Liver (tissue), 9 donors: ENCODE data around the gene CDK19. TPM values are rescaled to one million over a fixed set of nuclear protein-coding genes. Genes with fewer than 3 reads are reported as not detected.

Experiments used
- DNase-seq: peaks from one replicate; pipeline ENCODE4 v3.0.0-alpha.2; 2017; ENCODE audit warnings: low spot score
- H3K27ac ChIP-seq, 2 donors: one replicate each; pipeline ENCODE4 v1.7.0; 2013; ENCODE audit warnings: inconsistent platforms in 2 of 2, low read length in 2 of 2, control low read depth in 1 of 2, low read depth in 1 of 2, mild to moderate bottlenecking in 1 of 2
- H3K27me3 ChIP-seq, 4 donors: one replicate each; pipeline versions ENCODE4 v1.6.1 to v1.7.0; 2013; ENCODE audit warnings: low read length in 3 of 4, inconsistent platforms in 1 of 4, mild to moderate bottlenecking in 1 of 4, moderate library complexity in 1 of 4; ENCODE audit not compliant: control insufficient read depth in 4 of 4, insufficient read depth in 4 of 4
- H3K36me3 ChIP-seq, 4 donors: one replicate each; pipeline versions ENCODE4 v1.6.1 to v1.7.0; 2013; ENCODE audit warnings: low read length in 3 of 4, mild to moderate bottlenecking in 3 of 4, low read depth in 1 of 4, moderate library complexity in 1 of 4; ENCODE audit not compliant: control insufficient read depth in 4 of 4, insufficient read depth in 3 of 4
- H3K4me1 ChIP-seq, 4 donors: one replicate each; pipeline versions ENCODE4 v1.6.1 to v1.7.0; 2013; ENCODE audit warnings: low read length in 3 of 4, mild to moderate bottlenecking in 3 of 4, moderate library complexity in 1 of 4; ENCODE audit not compliant: control insufficient read depth in 4 of 4, insufficient read depth in 4 of 4
- H3K4me3 ChIP-seq, 3 donors: one replicate each; pipeline versions ENCODE4 v1.6.1 to v1.7.0; 2013; ENCODE audit warnings: low read length in 3 of 3, control low read depth in 1 of 3, low read depth in 1 of 3, mild to moderate bottlenecking in 1 of 3
- H3K9ac ChIP-seq, 2 donors: one replicate each; pipeline ENCODE4 v1.7.0; 2013; ENCODE audit warnings: low read length in 2 of 2, mild to moderate bottlenecking in 2 of 2, moderate library complexity in 2 of 2, control low read depth in 1 of 2, low read depth in 1 of 2
- H3K9me3 ChIP-seq, 4 donors: one replicate each; pipeline versions ENCODE4 v1.6.1 to v1.7.0; 2013; ENCODE audit warnings: low read length in 3 of 4; ENCODE audit not compliant: control insufficient read depth in 4 of 4
- EGR1 ChIP-seq, 2 donors: IDR thresholded peaks; 2 replicates each; pipeline ENCODE4 v1.6.1; 2016 to 2018; ENCODE audit warnings: antibody characterized with exemption in 2 of 2, low read depth in 2 of 2
- FOXA1 ChIP-seq: IDR thresholded peaks from 2 replicates; pipeline ENCODE4 v1.6.1; 2016; ENCODE audit warnings: antibody characterized with exemption
- GABPA ChIP-seq, 2 donors: IDR thresholded peaks in 1 of 2; conservative IDR thresholded peaks in 1 of 2; 2 replicates each; pipeline ENCODE4 v1.6.1; 2016; ENCODE audit warnings: antibody characterized with exemption in 2 of 2, mild to moderate bottlenecking in 1 of 2, moderate library complexity in 1 of 2
- HNF4A ChIP-seq, 2 donors: conservative IDR thresholded peaks; 2 replicates each; pipeline ENCODE4 v1.6.1; 2016; ENCODE audit warnings: antibody characterized with exemption in 2 of 2, mild to moderate bottlenecking in 2 of 2
- JUND ChIP-seq, 2 donors: IDR thresholded peaks; 2 replicates each; pipeline ENCODE4 v1.6.1; 2016; ENCODE audit warnings: antibody characterized with exemption in 2 of 2
- NR2F2 ChIP-seq: IDR thresholded peaks from 2 replicates; pipeline ENCODE4 v1.6.1; 2016; ENCODE audit warnings: antibody characterized with exemption
- RXRA ChIP-seq, 2 donors: IDR thresholded peaks; 2 replicates each; pipeline ENCODE4 v1.6.1; 2017 to 2018; ENCODE audit warnings: antibody characterized with exemption in 2 of 2, mild to moderate bottlenecking in 1 of 2
- SP1 ChIP-seq: IDR thresholded peaks from 2 replicates; pipeline ENCODE4 v1.6.1; 2018; ENCODE audit warnings: antibody characterized with exemption, mild to moderate bottlenecking
- TAF1 ChIP-seq: conservative IDR thresholded peaks from 2 replicates; pipeline ENCODE4 v1.6.1; 2016; ENCODE audit warnings: antibody characterized with exemption, mild to moderate bottlenecking
- YY1 ChIP-seq: IDR thresholded peaks from 2 replicates; pipeline ENCODE4 v1.6.1; 2016; ENCODE audit warnings: antibody characterized with exemption, mild to moderate bottlenecking
- ZBTB33 ChIP-seq: IDR thresholded peaks from 2 replicates; pipeline ENCODE4 v1.6.1; 2016; ENCODE audit warnings: antibody characterized with exemption
- WGBS: extraction: QIAGEN DNeasy Blood & Tissue Kit; methylation state at CpG from one replicate; pipeline ENCODE4 v1.1.7; 2013; 5-methylcytosine and 5-hydroxymethylcytosine counted together
- polyA plus RNA-seq, 2 donors: library from polyadenylated mRNA; stranded (reverse) in 1 of 2; unstranded in 1 of 2; fragments of 200-250 nt in 1 of 2; fragments of >200 nt in 1 of 2; fragmentation: Nextera tagmentation in 1 of 2; extraction: Ambion mirVana in 1 of 2; gene quantifications; one replicate each; pipeline versions ENCODE4 v1.2.1 to v1.2.3, GENCODE V29; 2013 to 2015
- total RNA-seq, 2 donors: library from RNA; depleted of rRNA; stranded (reverse); fragments of >200 nt; gene quantifications; one replicate each; pipeline ENCODE4 v1.2.3, GENCODE V29; 2014
- TF ChIP-seq, protein P1 (sequence below): fragments of 150-350 bp; IDR thresholded peaks from 2 replicates; pipeline ENCODE4 v1.5.1; 2017; ENCODE audit warnings: improper control_type of control experiment, low read depth, low read length; ENCODE audit not compliant: missing input control
- donor health status: healthy.
- donor health status: healthy.
- donor health status: healthy.
- donor health status: healthy.
- donor health status: healthy.

The CDK19 gene
- total and polyA plus RNA-seq, 4 donors: 1.8 to 7.6 (median 3.9) TPM

- 48% methylated on average over 2 of the region's 2 CpGs for whole genome bisulfite sequencing
- no peaks in the 10 kb centered on the region for H3K27me3 ChIP-seq
- no peak overlapping the region for H3K27ac ChIP-seq
- no peaks in the 10 kb centered on the region for H3K4me1 ChIP-seq
- no peak overlapping the region for H3K4me3 ChIP-seq
- H3K9me3 ChIP-seq: no peaks in the 10 kb centered on the region
- H3K36me3 ChIP-seq: no peaks in the 10 kb centered on the region
- TF ChIP-seq, protein P1, sequence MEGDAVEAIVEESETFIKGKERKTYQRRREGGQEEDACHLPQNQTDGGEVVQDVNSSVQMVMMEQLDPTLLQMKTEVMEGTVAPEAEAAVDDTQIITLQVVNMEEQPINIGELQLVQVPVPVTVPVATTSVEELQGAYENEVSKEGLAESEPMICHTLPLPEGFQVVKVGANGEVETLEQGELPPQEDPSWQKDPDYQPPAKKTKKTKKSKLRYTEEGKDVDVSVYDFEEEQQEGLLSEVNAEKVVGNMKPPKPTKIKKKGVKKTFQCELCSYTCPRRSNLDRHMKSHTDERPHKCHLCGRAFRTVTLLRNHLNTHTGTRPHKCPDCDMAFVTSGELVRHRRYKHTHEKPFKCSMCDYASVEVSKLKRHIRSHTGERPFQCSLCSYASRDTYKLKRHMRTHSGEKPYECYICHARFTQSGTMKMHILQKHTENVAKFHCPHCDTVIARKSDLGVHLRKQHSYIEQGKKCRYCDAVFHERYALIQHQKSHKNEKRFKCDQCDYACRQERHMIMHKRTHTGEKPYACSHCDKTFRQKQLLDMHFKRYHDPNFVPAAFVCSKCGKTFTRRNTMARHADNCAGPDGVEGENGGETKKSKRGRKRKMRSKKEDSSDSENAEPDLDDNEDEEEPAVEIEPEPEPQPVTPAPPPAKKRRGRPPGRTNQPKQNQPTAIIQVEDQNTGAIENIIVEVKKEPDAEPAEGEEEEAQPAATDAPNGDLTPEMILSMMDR: no peak
- TF ChIP-seq YY1: no peak
- H3K9ac ChIP-seq: no peak overlapping the region
- DNase-seq: no peak
Measured at GRCh38 chr6:110573537-110573936, 241.7 kb downstream of the CDK19 start.

- Histone ChIP-seq H3K27me3 (no peaks in the 10 kb centered on the region), H3K9ac (no peak overlapping the region), H3K36me3 (no peaks in the 10 kb centered on the region), H3K4me3 (no peak overlapping the region), H3K27ac (no peak overlapping the region), H3K9me3 (no peaks in the 10 kb centered on the region), H3K4me1 (no peaks in the 10 kb centered on the region)
- TF ChIP-seq, protein P1: no peak
- TF ChIP-seq TAF1: no peak
- TF ChIP-seq EGR1 (IDR thresholded peaks at IDR 0.05; ENCODE audit: low read depth in 2 of 2): no peak
- no peak for TF ChIP-seq RXRA (IDR thresholded peaks at IDR 0.05)
- TF ChIP-seq FOXA1: no peak
- no peak for TF ChIP-seq YY1
- TF ChIP-seq HNF4A (conservative IDR thresholded peaks at IDR 0.05): no peak
- no peak for TF ChIP-seq NR2F2
- TF ChIP-seq ZBTB33: no peak
- TF ChIP-seq JUND (IDR thresholded peaks at IDR 0.05): no peak
- no peak for TF ChIP-seq GABPA (IDR thresholded peaks at IDR 0.05 in 1 of 2, conservative IDR thresholded peaks at IDR 0.05 in 1 of 2)
- TF ChIP-seq SP1: no peak
- DNase-seq: no peak
Measured at GRCh38 chr6:110573136-110573535, 242.1 kb downstream of the CDK19 start.
